Middle frontal gyrus (tissue), 1 donor: Measurements from ENCODE around the gene TWIST2.

Source experiments
- DNase-seq: peaks from one replicate; pipeline ENCODE4 v3.0.0-alpha.2; 2015; ENCODE audit warnings: low spot score; ENCODE audit errors: extremely low spot score

TWIST2 gene

DNA sequence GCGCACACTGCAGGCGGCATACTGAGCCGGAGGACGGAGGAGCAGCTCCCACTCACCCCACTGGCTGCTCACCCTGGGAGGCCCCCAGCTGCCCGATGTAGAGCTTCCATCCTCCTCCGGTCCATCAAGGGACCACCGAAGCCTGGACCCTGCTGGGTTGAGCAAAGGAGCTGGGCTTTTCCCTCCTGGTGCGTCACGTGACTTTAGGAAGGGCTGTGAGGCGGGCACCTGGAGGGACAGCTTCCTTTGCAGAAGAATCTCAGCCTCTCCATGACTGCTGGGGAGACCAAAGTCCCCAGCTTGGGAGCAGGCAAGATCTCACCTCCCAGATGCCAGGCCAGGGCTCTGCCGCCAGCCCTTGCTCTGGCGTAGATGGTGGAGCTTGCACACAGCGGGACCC is 102.7 kb downstream of the TWIST2 start:
- DNase-seq: no peak

DNA sequence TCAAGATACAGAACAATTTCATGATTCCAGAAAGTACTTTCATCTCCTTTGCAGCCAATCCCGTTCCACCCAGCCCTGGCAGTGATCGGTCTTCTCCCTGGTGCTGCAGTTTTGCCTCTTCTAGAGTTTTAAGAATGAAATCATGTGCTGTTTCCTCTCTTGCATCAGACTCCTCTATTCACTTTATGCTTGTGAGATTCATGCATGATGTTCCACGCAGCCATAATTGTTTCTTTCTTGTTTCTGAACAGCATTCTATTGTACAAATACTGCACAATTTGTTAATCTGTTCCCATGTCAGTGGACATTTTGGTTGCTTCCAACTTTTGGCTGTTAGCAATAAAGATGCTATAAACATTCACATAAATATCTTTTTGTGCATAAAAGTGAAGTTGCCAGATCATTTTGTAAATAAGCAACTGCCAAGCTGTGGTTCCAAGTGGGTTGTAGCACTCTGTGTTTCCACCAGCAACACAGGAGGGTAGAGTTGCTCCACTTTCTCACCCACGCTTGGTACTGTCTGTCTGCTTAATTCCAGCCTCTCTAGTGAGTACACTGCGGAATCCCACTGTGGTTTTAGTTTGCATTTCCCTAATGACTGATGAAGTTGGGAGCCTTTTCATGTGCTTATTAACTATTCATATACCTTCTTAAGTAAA is 104.5 kb downstream of the TWIST2 start:
- no peak for DNase-seq

DNA sequence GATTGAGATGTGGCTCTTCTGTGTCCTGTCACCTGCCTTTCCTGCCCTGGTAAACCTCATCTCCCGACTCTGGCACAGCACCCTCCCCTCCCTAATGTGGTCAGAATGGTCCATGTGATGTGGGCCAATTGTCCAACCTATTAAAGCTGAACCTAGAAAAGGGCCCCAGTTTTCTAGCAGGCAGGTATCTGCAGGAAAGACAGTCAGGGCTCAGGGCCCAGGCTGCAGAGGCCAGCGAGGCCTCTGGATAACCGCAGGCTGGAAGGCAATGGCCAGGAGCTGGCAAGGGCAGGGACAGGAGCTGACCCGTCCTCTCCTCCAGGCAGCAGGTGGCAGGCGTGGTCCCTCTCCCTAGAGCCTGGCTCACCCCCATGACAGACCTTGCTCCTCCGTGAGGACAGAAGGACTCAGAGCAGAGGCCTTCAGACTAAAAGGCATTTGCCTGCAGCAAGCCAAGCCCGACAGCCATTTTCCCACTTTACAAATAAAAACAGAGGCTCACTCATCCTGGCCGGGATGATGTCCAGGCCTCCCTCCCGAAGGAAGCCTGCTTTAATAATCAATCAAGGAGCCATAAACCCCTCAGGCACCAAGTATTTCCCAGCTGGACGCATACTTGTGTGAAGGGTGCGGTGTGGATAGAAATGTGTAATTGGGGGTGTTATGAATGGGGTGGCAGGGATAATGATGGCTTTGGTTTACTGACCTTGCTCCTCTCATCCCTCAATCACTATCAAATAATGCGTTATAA is 107.1 kb downstream of the TWIST2 start:
- DNase-seq: no peak

DNA sequence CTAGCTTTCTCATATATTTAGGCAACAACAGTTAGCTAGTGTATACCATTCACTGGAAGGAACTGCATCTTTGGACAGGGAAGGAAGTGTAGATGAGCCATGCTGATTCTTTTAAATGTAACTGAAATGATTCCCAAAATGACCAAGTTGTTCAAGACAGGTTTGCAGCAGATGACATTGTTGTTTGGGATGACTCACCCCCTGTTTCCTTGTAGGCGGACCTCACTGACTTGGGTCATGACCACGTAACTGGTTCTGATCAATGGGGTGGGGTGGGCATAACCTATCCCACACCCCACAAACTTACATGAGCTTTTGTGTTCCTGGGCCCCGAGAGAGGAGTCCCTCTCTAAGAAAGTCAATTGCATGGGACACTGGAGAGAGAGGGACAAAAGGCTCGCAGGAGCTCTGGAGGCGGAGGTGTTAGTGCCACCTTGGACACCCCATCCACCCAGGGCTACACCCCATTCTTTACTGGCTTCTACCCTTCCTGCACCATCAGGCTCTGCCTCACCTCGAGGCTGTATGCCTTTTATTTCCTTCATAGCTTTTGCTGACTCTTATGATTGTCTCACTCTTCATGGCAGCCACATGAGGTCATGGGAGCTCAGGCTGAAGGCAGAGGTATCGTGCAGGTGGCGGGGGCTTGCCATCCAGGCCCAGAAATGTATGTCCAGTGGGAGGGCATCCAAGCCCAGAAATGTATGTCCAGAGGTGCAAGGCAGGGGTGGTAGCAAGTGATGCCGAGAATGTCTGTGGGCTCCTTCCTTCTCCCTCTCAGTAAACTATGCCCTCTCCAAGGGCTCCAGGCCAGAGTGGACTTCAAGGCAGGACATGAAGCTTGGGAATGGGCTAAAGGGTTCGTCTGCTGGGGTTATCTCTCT is 108.0 kb downstream of the TWIST2 start:
- DNase-seq: no peak

DNA sequence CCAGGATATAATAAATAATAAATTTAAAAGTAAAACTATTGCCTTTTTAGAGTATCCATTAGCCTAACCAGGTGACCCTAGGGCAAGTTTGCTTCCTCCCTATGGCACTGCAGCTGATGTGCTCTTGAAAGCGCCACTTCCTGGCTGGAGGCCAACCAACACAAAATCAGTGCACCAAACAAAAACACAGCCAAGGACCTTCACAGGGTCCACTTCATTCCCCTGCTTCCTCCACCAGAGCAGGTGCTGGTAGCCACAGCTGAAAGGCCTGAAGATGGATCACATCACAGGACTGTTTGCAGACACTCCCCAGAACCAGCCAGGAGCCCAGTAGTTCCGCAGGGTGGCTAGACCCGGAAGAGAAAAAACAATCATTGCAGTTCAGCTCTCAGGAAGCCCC is 108.8 kb downstream of the TWIST2 start:
- DNase-seq: no peak
